Measurements from ENCODE around the gene EFCAB8.

The EFCAB8 gene

DNA sequence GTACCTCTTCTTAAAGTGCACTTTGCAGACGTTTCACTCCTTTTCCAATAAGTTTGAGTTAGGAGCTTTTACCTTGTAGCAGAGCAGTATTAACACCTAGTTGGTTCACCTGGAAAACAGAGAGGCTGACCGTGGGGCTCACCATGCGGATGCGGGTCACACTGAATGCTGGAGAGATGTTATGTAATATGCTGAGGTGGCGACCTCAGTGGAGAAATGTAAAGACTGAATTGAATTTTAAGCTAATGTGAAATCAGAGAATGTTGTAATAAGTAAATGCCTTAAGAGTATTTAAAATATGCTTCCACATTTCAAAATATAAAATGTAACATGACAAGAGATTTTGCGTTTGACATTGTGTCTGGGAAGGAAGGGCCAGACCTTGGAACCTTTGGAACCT, 9.9 kb upstream of the EFCAB8 start:
- Histone ChIP-seq H4K20me1 (ENCODE audit: control insufficient read depth, insufficient read depth, low read depth, low read length) (no peaks in the 10 kb centered on the region), H3K4me3 (ENCODE audit: low read length) (no peak overlapping the region), H3K27ac (ENCODE audit: low read depth, low read length) (no peak overlapping the region), H3K27me3 (ENCODE audit: control insufficient read depth, low read length) (no peaks in the 10 kb centered on the region), H3K9me3 (ENCODE audit: control insufficient read depth, insufficient read depth, low read length) (no peaks in the 10 kb centered on the region), H3K4me2 (ENCODE audit: low read length) (no peak overlapping the region), H3K36me3 (ENCODE audit: control insufficient read depth, low read length) (peaks cover 82% of the 10 kb centered on the region), H3K9me2 (replicated peaks; ENCODE audit: control insufficient read depth, low read length) (no peaks in the 10 kb centered on the region), H3K4me1 (ENCODE audit: control insufficient read depth, low read length) (no peaks in the 10 kb centered on the region), H3K79me2 (ENCODE audit: control insufficient read depth, low read length) (peaks cover 16% of the 10 kb centered on the region), H3F3A (ENCODE audit: control insufficient read depth, insufficient read depth) (no peaks in the 10 kb centered on the region)
- TF ChIP-seq, protein P1, sequence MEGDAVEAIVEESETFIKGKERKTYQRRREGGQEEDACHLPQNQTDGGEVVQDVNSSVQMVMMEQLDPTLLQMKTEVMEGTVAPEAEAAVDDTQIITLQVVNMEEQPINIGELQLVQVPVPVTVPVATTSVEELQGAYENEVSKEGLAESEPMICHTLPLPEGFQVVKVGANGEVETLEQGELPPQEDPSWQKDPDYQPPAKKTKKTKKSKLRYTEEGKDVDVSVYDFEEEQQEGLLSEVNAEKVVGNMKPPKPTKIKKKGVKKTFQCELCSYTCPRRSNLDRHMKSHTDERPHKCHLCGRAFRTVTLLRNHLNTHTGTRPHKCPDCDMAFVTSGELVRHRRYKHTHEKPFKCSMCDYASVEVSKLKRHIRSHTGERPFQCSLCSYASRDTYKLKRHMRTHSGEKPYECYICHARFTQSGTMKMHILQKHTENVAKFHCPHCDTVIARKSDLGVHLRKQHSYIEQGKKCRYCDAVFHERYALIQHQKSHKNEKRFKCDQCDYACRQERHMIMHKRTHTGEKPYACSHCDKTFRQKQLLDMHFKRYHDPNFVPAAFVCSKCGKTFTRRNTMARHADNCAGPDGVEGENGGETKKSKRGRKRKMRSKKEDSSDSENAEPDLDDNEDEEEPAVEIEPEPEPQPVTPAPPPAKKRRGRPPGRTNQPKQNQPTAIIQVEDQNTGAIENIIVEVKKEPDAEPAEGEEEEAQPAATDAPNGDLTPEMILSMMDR (IDR thresholded peaks at IDR 0.05; ENCODE audit: low read depth, low read length, poor library complexity, severe bottlenecking) = no peak
- no peak for TF ChIP-seq EZH2phosphoT487 (IDR thresholded peaks at IDR 0.05; ENCODE audit: borderline replicate concordance, low read length)

DNA sequence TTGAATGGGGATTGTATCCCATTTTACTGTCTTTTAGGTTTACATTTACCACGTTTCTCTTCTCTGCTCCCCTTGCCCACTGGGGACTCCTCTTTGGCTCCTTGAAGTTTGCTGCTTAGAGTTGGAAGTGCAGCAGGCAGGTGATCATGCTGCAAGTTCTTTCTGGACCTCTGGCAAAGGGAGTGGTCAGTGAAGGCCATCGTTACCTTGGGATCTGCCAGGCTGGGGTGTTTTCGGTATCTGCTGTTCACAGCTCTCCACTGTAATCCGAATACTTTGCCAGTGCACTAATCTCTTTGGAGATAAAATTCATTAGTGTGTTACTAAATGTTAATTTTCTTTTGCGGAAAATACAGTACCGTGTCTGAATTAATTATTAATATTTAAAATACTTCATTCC, 9.1 kb upstream of the EFCAB8 start:
- H3F3A ChIP-seq (ENCODE audit: control insufficient read depth, insufficient read depth) = no peaks in the 10 kb centered on the region
- no peaks in the 10 kb centered on the region for H3K4me1 ChIP-seq (ENCODE audit: control insufficient read depth, low read length)
- H3K36me3 ChIP-seq (ENCODE audit: control insufficient read depth, low read length) = peaks cover 78% of the 10 kb centered on the region
- H3K27me3 ChIP-seq (ENCODE audit: control insufficient read depth, low read length) = no peaks in the 10 kb centered on the region
- no peak overlapping the region for H3K4me3 ChIP-seq (ENCODE audit: low read length)
- no peak overlapping the region for H3K27ac ChIP-seq (ENCODE audit: low read depth, low read length)
- H3K9me3 ChIP-seq (ENCODE audit: control insufficient read depth, insufficient read depth, low read length) = no peaks in the 10 kb centered on the region
- no peaks in the 10 kb centered on the region for H4K20me1 ChIP-seq (ENCODE audit: control insufficient read depth, insufficient read depth, low read depth, low read length)
- H3K79me2 ChIP-seq (ENCODE audit: control insufficient read depth, low read length) = peaks cover 11% of the 10 kb centered on the region
- H3K4me2 ChIP-seq (ENCODE audit: low read length) = no peak overlapping the region
- no peaks in the 10 kb centered on the region for H3K9me2 ChIP-seq (replicated peaks; ENCODE audit: control insufficient read depth, low read length)
- no peak for TF ChIP-seq EZH2phosphoT487 (IDR thresholded peaks at IDR 0.05; ENCODE audit: borderline replicate concordance, low read length)
- TF ChIP-seq, protein P1 (IDR thresholded peaks at IDR 0.05; ENCODE audit: low read depth, low read length, poor library complexity, severe bottlenecking) = no peak

DNA sequence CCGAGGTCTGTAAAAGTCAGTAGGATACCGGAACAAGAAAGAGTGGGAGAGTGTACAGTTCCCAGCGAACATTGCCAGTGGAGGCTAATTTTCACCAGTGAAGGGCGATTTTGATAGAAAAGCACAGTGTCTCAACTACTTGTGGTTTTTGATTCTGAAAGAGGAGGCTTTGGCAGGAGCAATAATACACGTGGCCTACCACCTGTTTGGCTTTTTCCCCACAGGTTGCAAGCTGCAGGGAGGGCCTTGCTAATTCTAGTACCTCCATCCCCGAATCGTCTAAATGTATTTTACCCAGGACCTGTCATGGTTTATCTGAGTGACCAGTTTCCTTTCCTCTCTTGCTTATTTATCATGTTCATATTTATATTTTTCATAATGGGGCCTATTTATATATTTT, 3.3 kb upstream of the EFCAB8 start:
- H4K20me1 ChIP-seq (ENCODE audit: control insufficient read depth, insufficient read depth, low read depth, low read length) = no peaks in the 10 kb centered on the region
- peaks cover 4% of the 10 kb centered on the region; the same call in 1 of the 2 replicates for H3F3A ChIP-seq (ENCODE audit: control insufficient read depth, insufficient read depth)
- H3K4me2 ChIP-seq (ENCODE audit: low read length) = no peak overlapping the region
- H3K9me2 ChIP-seq (replicated peaks; ENCODE audit: control insufficient read depth, low read length) = no peaks in the 10 kb centered on the region
- no peaks in the 10 kb centered on the region for H3K9me3 ChIP-seq (ENCODE audit: control insufficient read depth, insufficient read depth, low read length)
- H3K4me3 ChIP-seq (ENCODE audit: low read length) = no peak overlapping the region
- H3K27me3 ChIP-seq (ENCODE audit: control insufficient read depth, low read length) = no peaks in the 10 kb centered on the region
- peaks cover 36% of the 10 kb centered on the region for H3K36me3 ChIP-seq (ENCODE audit: control insufficient read depth, low read length)
- TF ChIP-seq EZH2phosphoT487 (IDR thresholded peaks at IDR 0.05; ENCODE audit: borderline replicate concordance, low read length) = no peak
- TF ChIP-seq, protein P1 (IDR thresholded peaks at IDR 0.05; ENCODE audit: low read depth, low read length, poor library complexity, severe bottlenecking) = no peak
- no peaks in the 10 kb centered on the region for H3K79me2 ChIP-seq (ENCODE audit: control insufficient read depth, low read length)
- no peaks in the 10 kb centered on the region for H3K4me1 ChIP-seq (ENCODE audit: control insufficient read depth, low read length)
- H3K27ac ChIP-seq (ENCODE audit: low read depth, low read length) = no peak overlapping the region
